ENCODE measurements around the gene LIMS4. TPM values are rescaled to one million over a fixed set of nuclear protein-coding genes. Genes with fewer than 3 reads are reported as not detected.
"Not testable (repeated sequence)": the region's sequence is repeated elsewhere in the genome, so short reads cannot be mapped to it uniquely, and the experiment has no call there.

Gene LIMS4
- 4.5 TPM for total RNA-seq
- long read RNA-seq, partial matches to known transcripts = 0 of 1 reads
- long read RNA-seq, other reads (novel, unspliced or antisense) = 0 of 1 reads

GRCh38 chr2:110472171-110473058 is at the start of gene LIMS4:
LIMS4 (minus strand) TSS chr2:110472816; CDS start chr2:110472778, 38 bp downstream.
- intact Hi-C loops (cut with DNase I); DNase-seq (ENCODE audit: low spot score): not testable (repeated sequence)

- intact Hi-C loops (cut with DNase I); DNase-seq (ENCODE audit: low spot score): not testable (repeated sequence)
These were observed 27.2 kb upstream of the LIMS4 start for GRCh38 chr2:110499755-110500377.

GRCh38 chr2:110496027-110496426 is 23.4 kb upstream of the LIMS4 start:
- DNase-seq (ENCODE audit: low spot score); intact Hi-C loops (cut with DNase I): not testable (repeated sequence)

- intact Hi-C loops (cut with DNase I); DNase-seq (ENCODE audit: low spot score): not testable (repeated sequence)
These were observed 21.9 kb upstream of the LIMS4 start for GRCh38 chr2:110494488-110494887.

GRCh38 chr2:110488991-110489390 is 16.4 kb upstream of the LIMS4 start:
- intact Hi-C loops (cut with DNase I); DNase-seq (ENCODE audit: low spot score): not testable (repeated sequence)

- DNase-seq (ENCODE audit: low spot score); intact Hi-C loops (cut with DNase I): not testable (repeated sequence)
These were observed 10.1 kb upstream of the LIMS4 start for GRCh38 chr2:110482697-110483096.

- intact Hi-C loops (cut with DNase I); DNase-seq (ENCODE audit: low spot score): not testable (repeated sequence)
These were observed 8.6 kb upstream of the LIMS4 start for GRCh38 chr2:110481200-110481599.

GRCh38 chr2:110480084-110480483 is 7.5 kb upstream of the LIMS4 start:
- DNase-seq (ENCODE audit: low spot score); intact Hi-C loops (cut with DNase I): not testable (repeated sequence)

GRCh38 chr2:110477370-110477769 is 4.8 kb upstream of the LIMS4 start:
- DNase-seq (ENCODE audit: low spot score); intact Hi-C loops (cut with DNase I): not testable (repeated sequence)

GRCh38 chr2:110476952-110477351 is 4.3 kb upstream of the LIMS4 start:
- intact Hi-C loops (cut with DNase I); DNase-seq (ENCODE audit: low spot score): not testable (repeated sequence)

- intact Hi-C loops (cut with DNase I); DNase-seq (ENCODE audit: low spot score): not testable (repeated sequence)
These were observed 3.2 kb upstream of the LIMS4 start for GRCh38 chr2:110475627-110476359.

GRCh38 chr2:110474898-110475297 is 2.3 kb upstream of the LIMS4 start:
- DNase-seq (ENCODE audit: low spot score); intact Hi-C loops (cut with DNase I): not testable (repeated sequence)

- intact Hi-C loops (cut with DNase I); DNase-seq (ENCODE audit: low spot score): not testable (repeated sequence)
These were observed 393 bp upstream of the LIMS4 start for GRCh38 chr2:110473059-110473358.

GRCh38 chr2:110468921-110469320 is 3.7 kb downstream of the LIMS4 start:
- DNase-seq (ENCODE audit: low spot score); intact Hi-C loops (cut with DNase I): not testable (repeated sequence)

- intact Hi-C loops (cut with DNase I); DNase-seq (ENCODE audit: low spot score): not testable (repeated sequence)
These were observed 7.3 kb downstream of the LIMS4 start for GRCh38 chr2:110465312-110465711.

GRCh38 chr2:110462458-110462857 is 10.2 kb downstream of the LIMS4 start:
- intact Hi-C loops (cut with DNase I); DNase-seq (ENCODE audit: low spot score): not testable (repeated sequence)

GRCh38 chr2:110460318-110460717 is 12.3 kb downstream of the LIMS4 start:
- intact Hi-C loops (cut with DNase I); DNase-seq (ENCODE audit: low spot score): not testable (repeated sequence)

GRCh38 chr2:110457214-110457590 is 15.4 kb downstream of the LIMS4 start:
- intact Hi-C loops (cut with DNase I); DNase-seq (ENCODE audit: low spot score): not testable (repeated sequence)

GRCh38 chr2:110456291-110457213 is 16.1 kb downstream of the LIMS4 start:
- DNase-seq (ENCODE audit: low spot score); intact Hi-C loops (cut with DNase I): not testable (repeated sequence)
